ENCODE measurements around the gene TMEM53.
"Not testable (repeated sequence)": the region's sequence is repeated elsewhere in the genome, so short reads cannot be mapped to it uniquely, and the experiment has no call there.

- TF ChIP-seq SP2 (IDR thresholded peaks at IDR 0.05; ENCODE audit: low read length); CTCF (IDR thresholded peaks at IDR 0.05; ENCODE audit: control extremely low read depth in 1 of 3, insufficient read depth in 1 of 3, low read depth in 1 of 3, low read length in 3 of 3); POLR2AphosphoS5 (IDR thresholded peaks at IDR 0.05; ENCODE audit: low read depth, low read length); RAD21 (IDR thresholded peaks at IDR 0.05 in 1 of 2, conservative IDR thresholded peaks at IDR 0.05 in 1 of 2; ENCODE audit: low read depth in 2 of 2, low read length in 2 of 2); EZH2 (IDR thresholded peaks at IDR 0.05; ENCODE audit: low read depth, low read length, severe bottlenecking); CEBPB (IDR thresholded peaks at IDR 0.05; ENCODE audit: low read depth, low read length); SUZ12 (IDR thresholded peaks at IDR 0.05; ENCODE audit: low read length); SIRT6 (IDR thresholded peaks at IDR 0.05; ENCODE audit: low read length); EGR1 (IDR thresholded peaks at IDR 0.05; ENCODE audit: borderline replicate concordance, low read depth, low read length); FOSL1 (IDR thresholded peaks at IDR 0.05; ENCODE audit: insufficient read depth, low read depth, low read length); POLR2A (IDR thresholded peaks at IDR 0.05; ENCODE audit: control extremely low read depth in 1 of 2, low read depth in 2 of 2, low read length in 2 of 2): not testable (repeated sequence)
These were observed 7.6 kb downstream of the TMEM53 start for GRCh38 chr1:44666719-44667118.

All from H1 (cell line).